Right lobe of liver (tissue), 4 donors: ENCODE measurements around the gene ARMC5.

Experiments used
- CTCF ChIP-seq, 4 donors: fragments of 200-600 bp in 3 of 4; fragments of 450-650 bp in 1 of 4; IDR thresholded peaks; one replicate each; pipeline versions ENCODE4 v1.5.1 to v1.8.0; 2016 to 2022; ENCODE audit warnings: antibody characterized with exemption in 4 of 4, mild to moderate bottlenecking in 2 of 4
- POLR2A ChIP-seq: fragments of 450-650 bp; IDR thresholded peaks from one replicate; pipeline ENCODE4 v1.6.1; 2017; ENCODE audit warnings: antibody characterized with exemption, mild to moderate bottlenecking
- donor health status: DM: no; HTN: no; CAD: no.
- donor health status: DM: no; HTN: no; CAD: no.
- donor health status: DM: no; HTN: yes; CAD: no.

DNA sequence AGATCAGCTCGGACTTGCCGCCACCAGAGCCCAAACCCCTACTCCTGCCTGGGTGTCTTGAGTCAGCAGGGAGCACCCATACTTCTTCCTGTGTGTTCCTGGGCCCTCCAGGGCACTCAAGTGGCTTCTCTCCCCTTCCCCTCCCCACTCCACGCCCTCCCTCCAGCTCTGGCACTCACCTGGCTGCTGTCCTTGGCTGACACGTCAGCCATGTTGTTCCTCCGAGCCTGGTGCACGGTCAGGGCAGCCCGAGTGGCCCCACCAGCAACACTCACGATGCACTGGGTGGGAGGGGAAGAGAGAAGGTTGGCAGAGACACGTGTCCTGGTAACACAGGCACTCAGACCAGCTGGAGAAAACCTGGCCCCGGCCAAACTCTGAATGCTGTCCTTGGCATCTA, 37.4 kb downstream of the ARMC5 start:
- TF ChIP-seq CTCF (IDR thresholded peaks at IDR 0.05), result no peak
- no peak for TF ChIP-seq POLR2A
